GM21515 (cell line): Measurements from ENCODE around the gene RBP3.

Experiments used
- ATAC-seq: cut with Tn5 transposase; IDR thresholded peaks from one replicate; pipeline ENCODE4 v1.9.1; 2021; ENCODE audit not compliant: unreplicated experiment

RBP3 gene

DNA sequence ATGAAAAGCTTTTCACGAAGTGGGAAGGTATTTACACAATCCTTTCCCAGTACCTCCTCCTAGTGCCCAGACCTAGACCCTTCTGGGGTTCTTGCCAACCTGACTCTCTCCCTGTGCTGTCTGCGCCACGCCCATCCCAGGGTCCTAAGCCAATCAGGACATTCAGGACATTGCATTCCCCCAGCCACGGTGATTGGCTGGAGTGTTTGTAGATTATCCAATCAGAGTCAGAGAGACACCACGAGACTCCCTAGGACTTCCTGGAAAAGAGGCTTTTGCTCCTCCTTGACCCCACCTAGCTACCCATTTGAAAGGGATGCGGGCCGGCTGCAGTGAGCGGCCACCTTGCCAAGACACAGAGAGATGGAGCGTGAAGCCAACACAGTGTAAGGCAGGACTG lies 29.5 kb upstream of the RBP3 start:
- ATAC-seq = no peak

GRCh38 chr10:47319784-47320183 lies 28.4 kb upstream of the RBP3 start:
- no peak for ATAC-seq

DNA sequence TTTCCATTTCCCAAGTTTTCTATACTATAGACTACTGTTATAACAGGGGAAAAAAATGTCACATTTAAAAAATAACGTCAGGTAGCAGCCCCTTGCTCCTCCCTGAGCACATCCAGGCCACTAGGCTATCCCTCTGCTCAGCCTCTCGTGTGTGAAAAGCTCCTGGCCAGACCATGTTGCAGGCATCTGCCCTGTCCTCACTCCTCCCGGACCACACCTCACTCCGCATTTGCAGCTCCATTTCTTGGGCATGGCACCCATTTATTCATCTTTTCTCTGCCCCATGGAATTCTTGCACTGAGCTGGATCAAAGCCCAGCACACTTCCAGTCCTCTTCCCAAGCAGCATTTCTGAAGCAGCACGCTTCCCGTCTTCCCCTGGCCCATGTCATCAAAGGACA lies 27.4 kb upstream of the RBP3 start:
- ATAC-seq = no peak

- no peak for ATAC-seq
Observed at GRCh38 chr10:47321521-47322195, 26.5 kb upstream of the RBP3 start.

- ATAC-seq = no peak
Observed at GRCh38 chr10:47322300-47323061, 25.7 kb upstream of the RBP3 start, which contains the start of gene GDF2. GDF2 (plus strand) TSS chr10:47322454; CDS start chr10:47322669, 215 bp downstream.

GRCh38 chr10:47323087-47323486 lies 25.1 kb upstream of the RBP3 start:
- ATAC-seq = no peak

DNA sequence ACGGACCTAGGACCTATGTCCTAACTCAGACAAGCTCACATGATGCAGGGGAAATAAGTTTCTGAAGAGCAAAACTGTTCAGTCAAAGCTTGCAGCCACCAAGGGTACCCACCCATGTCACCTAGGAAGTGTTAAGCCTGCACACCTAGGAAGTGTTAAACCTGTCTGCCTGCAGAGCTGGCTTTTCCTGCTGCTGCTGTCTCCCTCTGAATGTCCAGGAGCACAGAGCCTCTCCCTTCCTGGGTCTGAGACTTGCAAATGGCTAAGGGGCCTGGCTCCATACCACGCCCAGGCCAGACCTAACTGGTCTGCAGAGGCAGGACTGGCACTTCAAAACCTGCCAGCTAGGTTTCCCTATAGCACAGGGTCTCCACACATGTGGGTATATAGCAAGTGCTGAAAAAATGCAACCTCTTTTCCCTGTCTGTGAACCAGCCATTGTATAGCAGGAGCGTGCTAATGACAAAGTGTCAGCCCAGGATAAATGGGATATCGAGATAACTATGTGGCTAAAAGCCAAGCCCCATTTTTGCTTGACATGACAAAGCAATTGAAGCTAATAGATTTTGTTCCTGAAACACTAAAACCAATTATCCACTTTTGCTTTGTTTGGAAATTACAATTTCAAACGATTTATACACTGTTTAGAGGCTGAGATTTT lies 24.4 kb upstream of the RBP3 start:
- no peak for ATAC-seq

GRCh38 chr10:47325303-47326291 lies 22.6 kb upstream of the RBP3 start:
- no peak for ATAC-seq

GRCh38 chr10:47326306-47326926 lies 21.7 kb upstream of the RBP3 start:
- ATAC-seq = no peak

- ATAC-seq = no peak
Observed at GRCh38 chr10:47326927-47327330, 21.2 kb upstream of the RBP3 start.

GRCh38 chr10:47329855-47330254 lies 18.3 kb upstream of the RBP3 start:
- ATAC-seq = no peak

DNA sequence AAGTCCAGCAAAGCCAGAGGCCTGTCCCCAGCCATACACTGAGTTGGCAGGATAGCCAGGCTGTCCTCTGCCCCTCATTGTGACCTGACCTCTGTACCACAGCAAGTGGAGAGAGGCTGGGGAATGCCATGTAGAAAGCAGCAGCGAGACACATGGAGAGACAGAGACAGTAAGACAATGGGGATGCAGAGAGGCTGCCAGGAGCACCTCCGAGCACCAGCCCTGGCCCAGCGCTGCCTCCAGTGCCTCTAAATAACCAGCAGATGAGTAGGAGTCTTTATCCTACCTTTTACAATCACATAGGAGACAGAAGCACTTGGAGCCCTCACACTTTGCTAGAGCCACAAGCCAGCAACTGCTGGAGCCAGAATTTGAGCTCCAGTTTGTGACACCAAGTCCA lies 17.8 kb upstream of the RBP3 start:
- ATAC-seq = no peak

GRCh38 chr10:47330804-47331203 lies 17.4 kb upstream of the RBP3 start:
- ATAC-seq = no peak

DNA sequence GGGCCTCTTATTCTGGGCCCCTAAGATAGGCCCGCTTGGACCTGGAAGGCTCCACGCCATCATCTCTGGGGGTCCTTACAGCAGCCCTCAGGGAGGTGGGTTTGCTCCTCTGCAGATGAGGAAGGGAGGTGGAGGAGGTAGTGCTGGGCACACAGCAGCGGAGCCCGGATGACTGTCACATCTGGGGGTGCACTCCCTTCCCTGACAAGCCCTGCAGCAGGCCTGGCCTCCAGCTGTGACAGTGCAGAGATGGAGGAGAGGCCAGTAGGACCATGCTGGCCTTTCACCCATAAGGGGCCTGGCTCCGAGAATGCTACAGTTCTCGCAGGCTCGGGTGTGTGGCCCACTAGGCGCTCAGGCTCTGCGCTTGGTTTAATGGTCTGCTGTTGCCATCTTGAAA lies 16.7 kb upstream of the RBP3 start:
- no peak for ATAC-seq

GRCh38 chr10:47331954-47332353 lies 16.2 kb upstream of the RBP3 start:
- ATAC-seq = no peak

DNA sequence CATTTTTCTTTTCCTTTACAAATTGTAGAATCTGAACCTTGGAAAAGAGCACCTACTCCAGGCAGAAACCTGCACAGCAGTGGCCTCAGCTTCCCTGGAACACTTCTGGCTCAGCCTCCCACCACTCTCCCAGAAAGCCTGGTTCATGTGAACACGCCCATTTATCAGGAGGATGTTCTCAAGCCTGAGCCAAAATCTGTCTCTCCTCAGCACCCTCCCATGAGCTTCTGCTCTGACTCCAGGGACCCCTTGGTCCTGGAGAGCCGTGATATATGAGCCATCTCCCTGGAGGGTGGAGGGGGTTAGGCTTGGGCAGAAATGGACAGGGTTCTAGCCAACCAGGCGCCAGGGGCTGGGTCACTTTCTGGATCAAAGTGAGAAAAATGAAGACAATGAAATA lies 15.8 kb upstream of the RBP3 start:
- ATAC-seq = no peak

- no peak for ATAC-seq
Observed at GRCh38 chr10:47332946-47333345, 15.2 kb upstream of the RBP3 start.

DNA sequence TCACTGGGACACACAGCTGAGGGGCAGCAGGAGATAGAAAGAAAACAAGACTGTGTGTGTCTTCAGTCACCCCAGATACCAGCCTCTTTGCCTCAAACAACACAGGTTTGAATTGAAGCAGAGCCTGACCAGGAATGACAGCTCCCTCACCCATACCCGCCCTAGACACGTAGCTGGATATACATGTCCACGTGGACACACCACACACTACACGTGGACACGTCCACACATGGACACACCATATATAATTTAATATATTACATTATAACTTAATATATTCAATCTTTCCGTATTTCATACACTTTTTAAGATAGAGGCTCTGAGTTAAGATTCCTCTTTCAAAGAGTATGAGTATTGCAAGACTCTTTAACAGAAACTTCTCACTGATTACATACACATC lies 14.6 kb upstream of the RBP3 start:
- ATAC-seq = no peak

GRCh38 chr10:47334466-47335295 lies 13.5 kb upstream of the RBP3 start:
- no peak for ATAC-seq

DNA sequence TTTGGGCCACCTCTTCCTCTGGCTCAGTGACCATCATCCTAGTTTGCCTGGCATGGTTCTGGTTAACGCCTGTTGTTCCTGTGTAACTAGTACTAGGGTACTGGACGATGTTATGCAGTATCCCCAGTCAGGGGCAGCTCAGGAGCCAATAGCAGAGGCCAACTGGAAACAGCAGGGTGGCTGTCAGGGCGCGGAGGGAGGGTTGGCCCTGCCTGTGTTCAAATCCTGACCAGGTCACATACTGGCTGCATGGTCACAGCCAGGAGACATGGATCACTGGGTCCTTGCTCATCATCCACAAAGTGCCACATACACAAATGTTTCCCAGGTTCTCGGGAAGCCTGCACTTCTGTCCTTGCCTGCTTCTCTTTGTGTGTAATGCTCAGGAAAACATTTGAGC lies 12.3 kb upstream of the RBP3 start:
- no peak for ATAC-seq
